Stimulated activated CD4-positive, alpha-beta T cell treated with anti-CD3 and anti-CD28 coated beads, TNF-alpha, amount 100 ng/mL, for 48 hours (primary cell): Measurements from ENCODE around the gene TRIM61.
"Not testable (repeated sequence)": the region's sequence is repeated elsewhere in the genome, so short reads cannot be mapped to it uniquely, and the experiment has no call there.

Source experiments
- DNase-seq, 3 donors: peaks; one replicate each; pipeline ENCODE4 v3.0.0-alpha.2; 2020; ENCODE audit warnings: low read depth in 3 of 3

Gene TRIM61

GRCh38 chr4:164956766-164957643 lies 20.5 kb downstream of the TRIM61 start:
- DNase-seq, result peak; percentile 53 to 70 (median 64)

GRCh38 chr4:164955107-164955805 lies 22.2 kb downstream of the TRIM61 start:
- DNase-seq, result no peak

- DNase-seq, result no peak
Observed at GRCh38 chr4:164952551-164952950, 24.9 kb downstream of the TRIM61 start.

- DNase-seq, result no peak
Observed at GRCh38 chr4:164949448-164950143, 27.9 kb downstream of the TRIM61 start.

GRCh38 chr4:164948975-164949374 lies 28.5 kb downstream of the TRIM61 start:
- no peak for DNase-seq

- DNase-seq, result not testable (repeated sequence)
Observed at GRCh38 chr4:164948006-164948405, 29.5 kb downstream of the TRIM61 start.

GRCh38 chr4:164946810-164947209 lies 30.6 kb downstream of the TRIM61 start:
- no peak for DNase-seq

GRCh38 chr4:164945146-164945545 lies 32.3 kb downstream of the TRIM61 start:
- no peak for DNase-seq

- DNase-seq, result no peak
Observed at GRCh38 chr4:164943192-164943591, 34.3 kb downstream of the TRIM61 start.

- DNase-seq, result no peak
Observed at GRCh38 chr4:164937576-164938270, 39.7 kb downstream of the TRIM61 start.

- not testable (repeated sequence) for DNase-seq
Observed at GRCh38 chr4:164935865-164936606, 41.4 kb downstream of the TRIM61 start.

- DNase-seq, result no peak
Observed at GRCh38 chr4:164935363-164935762, 42.1 kb downstream of the TRIM61 start.

- no peak for DNase-seq
Observed at GRCh38 chr4:164933244-164933643, 44.2 kb downstream of the TRIM61 start.

GRCh38 chr4:164931551-164932324 lies 45.7 kb downstream of the TRIM61 start:
- DNase-seq, result no peak

- DNase-seq, result no peak
Observed at GRCh38 chr4:164930647-164931046, 46.8 kb downstream of the TRIM61 start.

- not testable (repeated sequence) for DNase-seq
Observed at GRCh38 chr4:164927101-164927500, 50.4 kb downstream of the TRIM61 start.

GRCh38 chr4:164926301-164926700 lies 51.2 kb downstream of the TRIM61 start:
- no peak for DNase-seq

GRCh38 chr4:164924670-164925238 lies 52.7 kb downstream of the TRIM61 start:
- no peak for DNase-seq

- no peak for DNase-seq
Observed at GRCh38 chr4:164918956-164919355, 58.5 kb downstream of the TRIM61 start.
